ENCODE measurements around the gene ARL15.

DNA sequence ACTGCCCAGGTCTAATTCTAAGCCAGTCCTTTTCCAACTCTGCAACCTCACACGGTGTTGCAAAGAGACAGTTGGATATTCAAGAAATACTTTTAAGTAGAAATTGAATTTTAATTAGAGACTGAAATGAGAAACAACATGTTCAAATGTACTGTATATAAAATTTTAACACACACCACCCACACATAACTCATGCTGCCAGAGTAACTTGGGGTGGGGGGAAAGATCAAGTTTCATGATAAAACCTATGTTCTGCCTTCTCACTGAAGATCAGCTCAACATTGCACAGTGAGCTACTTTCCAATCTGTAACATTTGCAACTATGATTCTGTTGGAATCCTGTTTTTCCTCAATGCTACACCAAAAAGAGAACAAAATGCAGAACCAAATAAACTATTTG lies 17.5 kb downstream of the ARL15 start:
- TF ChIP-seq, protein P1, sequence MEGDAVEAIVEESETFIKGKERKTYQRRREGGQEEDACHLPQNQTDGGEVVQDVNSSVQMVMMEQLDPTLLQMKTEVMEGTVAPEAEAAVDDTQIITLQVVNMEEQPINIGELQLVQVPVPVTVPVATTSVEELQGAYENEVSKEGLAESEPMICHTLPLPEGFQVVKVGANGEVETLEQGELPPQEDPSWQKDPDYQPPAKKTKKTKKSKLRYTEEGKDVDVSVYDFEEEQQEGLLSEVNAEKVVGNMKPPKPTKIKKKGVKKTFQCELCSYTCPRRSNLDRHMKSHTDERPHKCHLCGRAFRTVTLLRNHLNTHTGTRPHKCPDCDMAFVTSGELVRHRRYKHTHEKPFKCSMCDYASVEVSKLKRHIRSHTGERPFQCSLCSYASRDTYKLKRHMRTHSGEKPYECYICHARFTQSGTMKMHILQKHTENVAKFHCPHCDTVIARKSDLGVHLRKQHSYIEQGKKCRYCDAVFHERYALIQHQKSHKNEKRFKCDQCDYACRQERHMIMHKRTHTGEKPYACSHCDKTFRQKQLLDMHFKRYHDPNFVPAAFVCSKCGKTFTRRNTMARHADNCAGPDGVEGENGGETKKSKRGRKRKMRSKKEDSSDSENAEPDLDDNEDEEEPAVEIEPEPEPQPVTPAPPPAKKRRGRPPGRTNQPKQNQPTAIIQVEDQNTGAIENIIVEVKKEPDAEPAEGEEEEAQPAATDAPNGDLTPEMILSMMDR (conservative IDR thresholded peaks at IDR 0.05; ENCODE audit: low read depth, low read length), result no peak
- TF ChIP-seq EZH2phosphoT487 (IDR thresholded peaks at IDR 0.05; ENCODE audit: borderline replicate concordance, low read length), result no peak

Data from PC-3 (cell line).